Measurements from ENCODE around the gene CHST7. TPM values are rescaled to one million over a fixed set of nuclear protein-coding genes. Genes with fewer than 3 reads are reported as not detected.

Gene CHST7
- total RNA-seq, 6 experiments from 2014 or later = 16.1 to 17.8 (median 17.0) TPM

GRCh38 chrX:46575991-46576392 lies 2.4 kb downstream of the CHST7 start:
- H3K9me3 Mint-ChIP-seq = no peaks in the 10 kb centered on the region
- DNase-seq = no peak
- no peak for TF ChIP-seq CTCF (IDR thresholded peaks at IDR 0.05)
- no peaks in the 10 kb centered on the region for H3K27me3 Mint-ChIP-seq (ENCODE audit: insufficient read depth)
- peaks cover 6% of the 10 kb centered on the region; the same call in 1 of the 2 replicates for H3K36me3 Mint-ChIP-seq (ENCODE audit: low read depth)
- peak overlapping the region; percentile 95 for H3K27ac Mint-ChIP-seq
- H3K4me1 Mint-ChIP-seq (ENCODE audit: low read depth) = peaks cover 30% of the 10 kb centered on the region
- peak overlapping the region; percentile 89 for H3K4me3 Mint-ChIP-seq

- H3K27me3 Mint-ChIP-seq (ENCODE audit: insufficient read depth) = no peaks in the 10 kb centered on the region
- peak overlapping the region; percentile 95 for H3K27ac Mint-ChIP-seq
- peaks cover 6% of the 10 kb centered on the region; the same call in 1 of the 2 replicates for H3K36me3 Mint-ChIP-seq (ENCODE audit: low read depth)
- no peak for TF ChIP-seq CTCF (IDR thresholded peaks at IDR 0.05)
- DNase-seq = no peak
- H3K9me3 Mint-ChIP-seq = no peaks in the 10 kb centered on the region
- peak overlapping the region; percentile 89 for H3K4me3 Mint-ChIP-seq
- peaks cover 30% of the 10 kb centered on the region for H3K4me1 Mint-ChIP-seq (ENCODE audit: low read depth)
Observed at GRCh38 chrX:46576458-46576857, 2.9 kb downstream of the CHST7 start.

- DNase-seq = peak; percentile 73
- no peak for TF ChIP-seq CTCF (IDR thresholded peaks at IDR 0.05)
- H3K4me1 Mint-ChIP-seq (ENCODE audit: low read depth) = peaks cover 38% of the 10 kb centered on the region
- peaks cover 6% of the 10 kb centered on the region; the same call in 1 of the 2 replicates for H3K36me3 Mint-ChIP-seq (ENCODE audit: low read depth)
- H3K4me3 Mint-ChIP-seq = peak overlapping the region; percentile 89
- no peaks in the 10 kb centered on the region for H3K9me3 Mint-ChIP-seq
- H3K27ac Mint-ChIP-seq = peak overlapping the region; percentile 95
- H3K27me3 Mint-ChIP-seq (ENCODE audit: insufficient read depth) = no peaks in the 10 kb centered on the region
Observed at GRCh38 chrX:46577221-46578005, 3.8 kb downstream of the CHST7 start.

- no peaks in the 10 kb centered on the region for H3K9me3 Mint-ChIP-seq
- TF ChIP-seq CTCF (IDR thresholded peaks at IDR 0.05) = no peak
Observed at GRCh38 chrX:46579250-46579649, 5.7 kb downstream of the CHST7 start.

GRCh38 chrX:46580613-46581012 lies 7.0 kb downstream of the CHST7 start:
- TF ChIP-seq CTCF (IDR thresholded peaks at IDR 0.05) = no peak
- Mint-ChIP-seq H3K27me3 (ENCODE audit: insufficient read depth) (no peaks in the 10 kb centered on the region), H3K9me3 (no peaks in the 10 kb centered on the region), H3K27ac (no peak overlapping the region), H3K36me3 (ENCODE audit: low read depth) (peaks cover 6% of the 10 kb centered on the region; the same call in 1 of the 2 replicates), H3K4me1 (ENCODE audit: low read depth) (peaks cover 56% of the 10 kb centered on the region), H3K4me3 (no peak overlapping the region)
- no peak for DNase-seq

More at GRCh38 chrX:46579250-46579649, 5.7 kb downstream of the CHST7 start:
- Mint-ChIP-seq H3K27ac (peak overlapping the region; percentile 13; the same call in 1 of the 2 replicates), H3K36me3 (ENCODE audit: low read depth) (peaks cover 6% of the 10 kb centered on the region; the same call in 1 of the 2 replicates), H3K4me1 (ENCODE audit: low read depth) (peaks cover 49% of the 10 kb centered on the region), H3K4me3 (no peak overlapping the region), H3K27me3 (ENCODE audit: insufficient read depth) (no peaks in the 10 kb centered on the region)
- no peak for DNase-seq
